ENCODE data around the gene C22orf23. TPM values are rescaled to one million over a fixed set of nuclear protein-coding genes. Genes with fewer than 3 reads are reported as not detected.

The C22orf23 gene
- total RNA-seq = 0.26 TPM in 1 of 2 replicates, not detected in the other

DNA sequence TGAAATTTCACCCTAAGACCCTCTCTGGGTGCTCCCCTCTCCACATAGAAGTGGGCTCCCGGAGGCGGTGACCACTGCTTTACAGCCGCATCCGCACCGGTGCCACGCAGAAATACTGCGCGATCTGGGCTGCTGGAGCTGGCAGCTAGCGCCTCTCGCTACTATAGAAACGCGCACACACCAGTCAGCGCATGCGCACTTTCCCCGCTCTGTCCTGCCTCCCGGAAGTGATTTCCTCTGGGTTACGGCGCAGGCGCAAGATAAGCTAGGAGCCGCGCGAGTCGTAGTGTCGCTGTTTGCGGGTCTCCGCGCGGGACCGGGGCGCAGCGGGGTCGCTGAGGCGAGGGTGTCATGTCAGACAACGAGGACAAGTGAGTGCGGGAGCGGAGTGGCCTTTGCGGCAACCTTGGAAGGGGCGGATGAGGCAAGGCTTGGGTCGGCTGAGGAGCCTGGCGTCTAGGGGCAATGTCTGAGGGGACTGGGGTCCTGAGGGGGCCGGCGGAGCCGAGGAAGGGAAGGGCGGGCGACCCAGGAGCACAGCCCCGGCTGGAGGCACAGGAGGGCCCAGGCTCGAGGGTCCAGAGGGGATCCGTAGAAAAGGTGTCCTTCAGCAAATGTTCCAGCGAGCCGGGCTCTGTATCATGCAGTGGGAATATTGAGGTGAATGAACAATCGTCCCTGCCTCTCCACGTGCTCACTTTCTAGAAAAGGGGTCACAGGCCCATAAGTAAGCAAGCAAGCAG, at the start of gene C22orf23, which contains the start of gene POLR2F:
Gene C22orf23 (minus strand): TSS at position 165 of the 743 bp plus-strand sequence. CDS start 452 bp downstream, outside the sequence.
Gene POLR2F (plus strand): TSS at position 263 of the 743 bp plus-strand sequence. CDS start 89 bp downstream, at position 352.

DNA sequence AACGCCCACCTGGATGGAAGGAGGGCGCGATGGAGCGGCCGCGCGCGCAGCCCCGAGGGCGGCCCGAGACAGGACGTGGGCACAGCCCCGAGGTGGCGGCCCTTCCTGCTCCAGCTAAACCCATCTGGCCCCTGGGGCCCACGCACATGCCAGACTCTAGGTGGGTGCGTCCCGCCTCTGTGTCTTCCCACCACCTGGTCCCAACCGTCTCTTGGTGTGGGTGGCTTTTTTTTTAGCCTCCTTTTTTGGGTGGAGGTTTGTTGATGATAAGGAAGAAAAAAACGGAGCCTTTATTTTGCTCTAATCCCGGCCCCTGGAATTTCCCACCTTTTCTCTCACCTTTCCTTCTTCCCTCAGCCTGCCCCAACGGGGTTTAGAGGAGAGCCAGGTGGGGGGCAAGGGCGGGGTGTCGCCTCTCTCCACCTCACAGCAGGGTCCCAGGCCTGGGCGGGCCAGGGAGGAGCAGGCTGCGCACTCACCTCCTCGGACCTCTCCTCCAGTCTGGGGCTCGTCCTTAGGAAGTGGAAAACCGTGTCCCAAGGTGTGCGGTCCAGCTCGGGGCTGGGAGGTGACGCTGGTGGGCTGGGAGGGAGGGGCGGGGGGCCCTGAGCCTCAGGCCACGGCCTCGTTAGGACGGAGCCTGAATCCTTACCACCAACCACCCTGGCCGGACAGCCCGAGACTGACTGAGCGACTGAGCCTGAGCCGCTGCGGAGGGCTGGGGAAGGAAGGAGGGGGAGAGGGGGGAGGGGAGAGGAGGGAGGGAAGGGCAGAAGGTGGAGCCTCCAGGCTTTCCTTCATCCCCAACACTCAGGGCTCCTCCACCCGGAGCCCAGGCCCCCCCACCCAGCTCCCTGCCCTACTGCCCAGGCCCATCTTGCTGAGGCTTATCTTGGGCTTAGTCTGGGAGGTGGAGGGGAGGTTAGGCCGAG, 30.7 kb upstream of the C22orf23 start, which contains the start of gene SOX10:
Gene SOX10 (minus strand): TSS at position 696 of the 932 bp plus-strand sequence. CDS start 771 bp downstream, outside the sequence.

DNA sequence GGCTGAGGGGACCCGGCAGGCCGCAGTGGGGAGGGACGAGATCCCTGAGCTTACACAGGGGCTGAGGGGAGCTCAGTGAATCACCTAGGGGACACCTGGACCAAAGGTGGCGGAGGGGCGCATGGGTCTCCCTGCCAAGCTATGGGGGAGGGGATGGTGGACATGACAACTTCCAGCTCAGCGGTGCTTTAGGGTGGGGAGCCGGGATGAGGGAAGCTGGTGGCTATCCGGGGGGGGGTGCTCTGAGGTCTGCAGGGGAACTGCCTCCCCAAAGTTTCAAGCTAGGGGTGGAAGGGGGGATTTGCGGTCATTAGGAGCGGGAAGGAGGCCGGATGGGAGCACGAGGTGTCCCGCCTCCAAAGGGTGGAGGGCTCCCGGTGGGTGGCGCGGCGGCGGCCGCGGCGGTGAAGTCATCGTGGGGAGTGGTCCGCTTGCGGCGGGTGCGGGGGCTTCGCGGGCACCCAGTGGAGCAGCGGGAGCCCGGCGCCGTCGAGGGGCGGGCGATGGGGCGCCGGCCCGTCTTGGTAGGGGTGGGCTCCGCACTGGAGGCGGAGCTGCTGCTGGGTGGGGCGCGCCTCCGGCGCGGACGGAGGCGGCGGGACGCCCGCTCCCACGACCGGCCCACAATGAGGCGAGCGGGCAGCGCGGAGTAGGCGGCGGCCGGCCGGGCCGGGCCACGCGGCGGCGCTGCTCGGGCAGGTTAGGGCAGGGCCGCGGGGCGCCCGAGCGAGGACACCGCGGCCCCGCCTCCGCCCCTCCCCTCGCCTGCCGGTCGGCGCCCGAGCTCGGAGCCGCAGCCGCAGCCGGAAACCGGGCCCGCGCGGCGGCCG, 47.7 kb downstream of the C22orf23 start, which contains the start of gene MICALL1:
Gene MICALL1 (plus strand): TSS at position 764 of the 830 bp plus-strand sequence. CDS start 126 bp downstream, outside the sequence.

Other genes starting within 250 kb of the C22orf23 start
- gene GCAT, start 145.7 kb downstream of the C22orf23 start, total RNA-seq = 20.2 and 33.1 TPM in 2 replicates
- gene GALR3, start 130.2 kb downstream of the C22orf23 start, total RNA-seq = 0.07 TPM in 1 of 2 replicates, not detected in the other
- 19.4 and 26.2 TPM in 2 replicates for gene ANKRD54, start 109.3 kb downstream of the C22orf23 start, total RNA-seq
- gene EIF3L, start 104.2 kb downstream of the C22orf23 start, total RNA-seq = 343 and 385 TPM in 2 replicates
- 20.3 and 36.5 TPM in 2 replicates for gene MICALL1, start 47.3 kb downstream of the C22orf23 start, total RNA-seq
- 39.0 and 39.6 TPM in 2 replicates for gene POLR2F, start 98 bp upstream of the C22orf23 start, total RNA-seq
- 0.07 TPM in 1 of 2 replicates, not detected in the other for gene SOX10, start 31.0 kb upstream of the C22orf23 start, total RNA-seq
- 10.4 and 16.7 TPM in 2 replicates for gene PICK1, start 103.8 kb upstream of the C22orf23 start, total RNA-seq
- 0.33 and 0.53 TPM in 2 replicates for gene SLC16A8, start 130.6 kb upstream of the C22orf23 start, total RNA-seq
- gene BAIAP2L2, start 157.1 kb upstream of the C22orf23 start, total RNA-seq = 0.39 and 0.69 TPM in 2 replicates
- gene PLA2G6, start 228.2 kb upstream of the C22orf23 start, total RNA-seq = 18.1 and 19.7 TPM in 2 replicates
- 33.8 and 42.3 TPM in 2 replicates for gene MAFF, start 248.4 kb upstream of the C22orf23 start, total RNA-seq